DOHH2 (cell line): ENCODE results near the gene MACROD1.

ENCODE experiments used
- H3F3A ChIP-seq: fragments of 200-600 bp; sonication (generic), shearing (Covaris generic); 2 replicates; pipeline ENCODE4 v1.6.0; 2016; ENCODE audit warnings: antibody characterized with exemption, mild to moderate bottlenecking; ENCODE audit not compliant: control insufficient read depth, insufficient read depth
- H3K27ac ChIP-seq: fragments of 200-600 bp; sonication (generic); 2 replicates; pipeline ENCODE4 v1.5.1; 2014; ENCODE audit warnings: low read depth, mild to moderate bottlenecking, low read length, moderate library complexity
- H3K27me3 ChIP-seq: fragments of 200-600 bp; sonication (generic); 2 replicates; pipeline ENCODE4 v1.6.1; 2014; ENCODE audit warnings: mild to moderate bottlenecking, low read length, mixed read lengths; ENCODE audit not compliant: control insufficient read depth
- H3K36me3 ChIP-seq: fragments of 200-600 bp; sonication (generic); 2 replicates; pipeline ENCODE4 v1.6.1; 2014; ENCODE audit warnings: mild to moderate bottlenecking, low read length, moderate library complexity, mixed read lengths; ENCODE audit not compliant: control insufficient read depth
- H3K4me1 ChIP-seq: fragments of 200-600 bp; sonication (generic); 2 replicates; pipeline ENCODE4 v1.6.1; 2014; ENCODE audit warnings: mild to moderate bottlenecking, low read length, mixed read lengths; ENCODE audit not compliant: control insufficient read depth
- H3K4me2 ChIP-seq: fragments of 200-600 bp; sonication (generic); 2 replicates; pipeline ENCODE4 v1.6.0; 2014; ENCODE audit warnings: mild to moderate bottlenecking, low read length, moderate library complexity
- H3K4me3 ChIP-seq: fragments of 200-600 bp; sonication (generic); 2 replicates; pipeline ENCODE4 v1.5.1; 2014; ENCODE audit warnings: mild to moderate bottlenecking, low read length, mixed read lengths
- H3K79me2 ChIP-seq: fragments of 200-600 bp; sonication (generic); 2 replicates; pipeline ENCODE4 v1.6.1; 2014; ENCODE audit warnings: mild to moderate bottlenecking, low read length, mixed read lengths; ENCODE audit not compliant: control insufficient read depth
- H3K9me2 ChIP-seq: fragments of 200-600 bp; sonication (generic); replicated peaks from 2 replicates; pipeline ENCODE4 v1.6.1; 2014; ENCODE audit warnings: mild to moderate bottlenecking, low read length, mixed read lengths; ENCODE audit not compliant: control insufficient read depth
- H3K9me3 ChIP-seq: fragments of 200-600 bp; sonication (generic); 2 replicates; pipeline ENCODE4 v1.6.1; 2014; ENCODE audit warnings: antibody characterized with exemption, low read length, mixed read lengths; ENCODE audit not compliant: control insufficient read depth, insufficient read depth
- H4K20me1 ChIP-seq: fragments of 200-600 bp; sonication (generic); 2 replicates; pipeline ENCODE4 v1.6.0; 2014; ENCODE audit warnings: low read depth, mild to moderate bottlenecking, antibody characterized with exemption, low read length, moderate library complexity; ENCODE audit not compliant: control insufficient read depth, insufficient read depth
- CTCF ChIP-seq: fragments of 200-600 bp; sonication (generic); IDR thresholded peaks from one replicate; pipeline ENCODE4 v1.5.1; 2014; ENCODE audit warnings: antibody characterized with exemption, mild to moderate bottlenecking, low read depth, low read length; ENCODE audit not compliant: poor library complexity, severe bottlenecking
- EZH2phosphoT487 ChIP-seq: fragments of 200-600 bp; sonication (generic); IDR thresholded peaks from 2 replicates; pipeline ENCODE4 v1.6.1; 2017; ENCODE audit warnings: borderline replicate concordance, mild to moderate bottlenecking, antibody characterized with exemption, low read length, moderate library complexity, mixed read lengths

MACROD1 gene

GRCh38 chr11:64011371-64011770, 154.5 kb downstream of the MACROD1 start:
- Histone ChIP-seq H3K36me3 (no peaks in the 10 kb centered on the region), H3K9me3 (peaks cover 11% of the 10 kb centered on the region), H3K27me3 (peaks cover 10% of the 10 kb centered on the region)

GRCh38 chr11:64010783-64011182, 155.1 kb downstream of the MACROD1 start:
- H4K20me1 ChIP-seq: no peaks in the 10 kb centered on the region
- no peaks in the 10 kb centered on the region for H3K36me3 ChIP-seq
- H3K9me3 ChIP-seq: peaks cover 11% of the 10 kb centered on the region
- H3K4me2 ChIP-seq: no peak overlapping the region
- no peaks in the 10 kb centered on the region for H3F3A ChIP-seq
- no peak for TF ChIP-seq CTCF
- no peak for TF ChIP-seq EZH2phosphoT487
- H3K27me3 ChIP-seq: peaks cover 12% of the 10 kb centered on the region
- no peak overlapping the region for H3K4me3 ChIP-seq
- no peaks in the 10 kb centered on the region for H3K9me2 ChIP-seq
- no peaks in the 10 kb centered on the region for H3K79me2 ChIP-seq
- H3K27ac ChIP-seq: no peak overlapping the region
- H3K4me1 ChIP-seq: no peaks in the 10 kb centered on the region

More at GRCh38 chr11:64011371-64011770, 154.5 kb downstream of the MACROD1 start:
- no peak overlapping the region for H3K4me3 ChIP-seq
- no peaks in the 10 kb centered on the region for H3K79me2 ChIP-seq
- no peak overlapping the region for H3K27ac ChIP-seq
- no peaks in the 10 kb centered on the region for H3K9me2 ChIP-seq
- H3K4me1 ChIP-seq: no peaks in the 10 kb centered on the region
- H3F3A ChIP-seq: no peaks in the 10 kb centered on the region
- no peaks in the 10 kb centered on the region for H4K20me1 ChIP-seq
- no peak overlapping the region for H3K4me2 ChIP-seq
- TF ChIP-seq CTCF (no peak), EZH2phosphoT487 (no peak)

- TF ChIP-seq CTCF (no peak), EZH2phosphoT487 (no peak)
- no peaks in the 10 kb centered on the region for H3K36me3 ChIP-seq
- H3K4me3 ChIP-seq: no peak overlapping the region
- no peaks in the 10 kb centered on the region for H3K9me2 ChIP-seq
- H4K20me1 ChIP-seq: no peaks in the 10 kb centered on the region
- H3F3A ChIP-seq: no peaks in the 10 kb centered on the region
- H3K27ac ChIP-seq: no peak overlapping the region
- H3K4me2 ChIP-seq: no peak overlapping the region
- peaks cover 12% of the 10 kb centered on the region for H3K27me3 ChIP-seq
- peaks cover 11% of the 10 kb centered on the region for H3K9me3 ChIP-seq
- H3K4me1 ChIP-seq: no peaks in the 10 kb centered on the region
- no peaks in the 10 kb centered on the region for H3K79me2 ChIP-seq
These were observed 156.2 kb downstream of the MACROD1 start for GRCh38 chr11:64009710-64010109.
